NT2/D1 (cell line): ENCODE measurements around the gene KCNQ1.

Experiments
- SUZ12 ChIP-seq: IDR thresholded peaks from 2 replicates; pipeline ENCODE4 v1.6.1; 2011; ENCODE audit not compliant: insufficient read length, insufficient read depth; ENCODE audit errors: extremely low read depth
- YY1 ChIP-seq: IDR thresholded peaks from 2 replicates; pipeline ENCODE4 v1.6.1; 2011; ENCODE audit not compliant: insufficient read length, insufficient read depth
- ZNF274 ChIP-seq: IDR thresholded peaks from 2 replicates; pipeline ENCODE4 v1.6.1; 2011; ENCODE audit warnings: mild to moderate bottlenecking, low read depth, low read length

DNA sequence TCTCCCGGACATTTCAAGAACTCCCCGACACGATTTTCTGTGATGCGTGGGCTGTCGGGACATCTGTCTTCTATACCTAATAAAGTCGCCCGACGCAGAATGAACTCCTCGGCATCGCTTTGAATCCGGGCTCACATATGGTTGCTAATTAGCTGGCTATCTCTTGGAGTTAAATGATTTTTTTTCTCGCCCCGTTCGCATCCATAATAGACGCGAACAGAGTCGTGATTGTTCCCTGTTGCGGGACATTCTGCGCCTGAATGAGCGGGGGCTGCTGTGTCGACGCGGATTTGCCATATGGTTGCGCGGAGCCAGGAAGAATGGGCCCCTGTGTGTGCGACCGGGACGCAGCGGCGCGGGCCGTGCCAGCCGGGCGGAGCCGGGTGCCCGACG is 424.3 kb downstream of the KCNQ1 start:
- TF ChIP-seq YY1: no peak
- no peak for TF ChIP-seq ZNF274
- no peak for TF ChIP-seq SUZ12
